Measurements from ENCODE around the gene SORCS2.

DNA sequence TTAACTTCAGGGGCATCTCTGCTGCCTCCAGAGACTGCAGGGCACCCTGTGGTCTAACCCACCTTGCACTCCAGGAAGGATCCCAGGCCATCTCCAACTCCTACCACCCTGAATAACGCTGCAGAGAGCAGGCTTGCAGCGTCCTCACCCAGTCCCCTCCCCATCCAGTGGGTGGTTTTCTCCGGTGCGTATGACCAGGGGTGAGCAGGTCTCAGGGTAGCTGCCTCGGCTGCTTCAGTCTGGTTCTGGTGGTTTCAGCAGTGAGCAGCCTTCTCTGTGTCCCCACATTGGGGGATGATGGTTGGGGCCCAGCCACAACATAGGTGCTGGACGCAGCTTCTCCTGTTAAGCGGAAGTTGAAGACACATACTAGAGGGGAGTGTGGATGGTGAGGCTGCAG is 38.6 kb upstream of the SORCS2 start:
- TF ChIP-seq ZNF124 (CRISPR knock-in tag; IDR thresholded peaks at IDR 0.05): no peak
- no peak for TF ChIP-seq TAF1 (CRISPR knock-in tag; IDR thresholded peaks at IDR 0.05)
- TF ChIP-seq, protein P1, sequence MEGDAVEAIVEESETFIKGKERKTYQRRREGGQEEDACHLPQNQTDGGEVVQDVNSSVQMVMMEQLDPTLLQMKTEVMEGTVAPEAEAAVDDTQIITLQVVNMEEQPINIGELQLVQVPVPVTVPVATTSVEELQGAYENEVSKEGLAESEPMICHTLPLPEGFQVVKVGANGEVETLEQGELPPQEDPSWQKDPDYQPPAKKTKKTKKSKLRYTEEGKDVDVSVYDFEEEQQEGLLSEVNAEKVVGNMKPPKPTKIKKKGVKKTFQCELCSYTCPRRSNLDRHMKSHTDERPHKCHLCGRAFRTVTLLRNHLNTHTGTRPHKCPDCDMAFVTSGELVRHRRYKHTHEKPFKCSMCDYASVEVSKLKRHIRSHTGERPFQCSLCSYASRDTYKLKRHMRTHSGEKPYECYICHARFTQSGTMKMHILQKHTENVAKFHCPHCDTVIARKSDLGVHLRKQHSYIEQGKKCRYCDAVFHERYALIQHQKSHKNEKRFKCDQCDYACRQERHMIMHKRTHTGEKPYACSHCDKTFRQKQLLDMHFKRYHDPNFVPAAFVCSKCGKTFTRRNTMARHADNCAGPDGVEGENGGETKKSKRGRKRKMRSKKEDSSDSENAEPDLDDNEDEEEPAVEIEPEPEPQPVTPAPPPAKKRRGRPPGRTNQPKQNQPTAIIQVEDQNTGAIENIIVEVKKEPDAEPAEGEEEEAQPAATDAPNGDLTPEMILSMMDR (CRISPR knock-in tag; IDR thresholded peaks at IDR 0.05): no peak
- no peak for TF ChIP-seq POLR2A (IDR thresholded peaks at IDR 0.05; ENCODE audit: insufficient read depth in 1 of 2, low read depth in 2 of 2, low read length in 2 of 2)
- TF ChIP-seq EHMT2 (IDR thresholded peaks at IDR 0.05; ENCODE audit: borderline replicate concordance, low read depth, low read length): no peak
- TF ChIP-seq SMC3 (IDR thresholded peaks at IDR 0.05; ENCODE audit: low read length): no peak
